GM23338 (cell line): ENCODE results near the gene GAB2. TPM values are rescaled to one million over a fixed set of nuclear protein-coding genes. Genes with fewer than 3 reads are reported as not detected.

Source experiments
- ATAC-seq: fragments of 200-7000 bp; cut with Tn5 transposase; 3 replicates; pipeline ENCODE4 v1.9.1; 2020
- DNase-seq: peaks from one replicate; pipeline ENCODE4 v3.0.0-alpha.2; 2015; ENCODE audit warnings: low spot score
- H2AFZ ChIP-seq: fragments of 200-600 bp; sonication (generic); 2 replicates; pipeline ENCODE4 v1.8.0; 2016; ENCODE audit warnings: antibody characterized with exemption, mild to moderate bottlenecking, moderate library complexity
- H3F3A ChIP-seq: fragments of 200-600 bp; sonication (generic); replicated peaks from 2 replicates; pipeline ENCODE4 v1.8.0; 2017; ENCODE audit warnings: antibody characterized with exemption, mixed run types, low read depth
- H3K27ac ChIP-seq: fragments of 200-600 bp; sonication (generic); 2 replicates; pipeline ENCODE4 v1.6.1; 2016; ENCODE audit warnings: low read depth
- H3K27me3 ChIP-seq: fragments of 200-600 bp; sonication (generic); 2 replicates; pipeline ENCODE4 v1.8.0; 2016; ENCODE audit warnings: mild to moderate bottlenecking, mixed run types, moderate library complexity; ENCODE audit not compliant: insufficient read depth
- H3K36me3 ChIP-seq: fragments of 200-600 bp; sonication (generic); 2 replicates; pipeline ENCODE4 v1.8.0; 2016; ENCODE audit warnings: mild to moderate bottlenecking; ENCODE audit not compliant: insufficient read depth
- H3K4me1 ChIP-seq: fragments of 200-600 bp; sonication (generic); 2 replicates; pipeline ENCODE4 v1.8.0; 2016; ENCODE audit warnings: mild to moderate bottlenecking, moderate library complexity; ENCODE audit not compliant: insufficient read depth
- H3K4me2 ChIP-seq: fragments of 200-600 bp; sonication (generic); 2 replicates; pipeline ENCODE4 v1.7.1; 2017; ENCODE audit warnings: mixed run types
- H3K4me3 ChIP-seq: fragments of 200-600 bp; sonication (generic); 2 replicates; pipeline ENCODE4 v1.6.1; 2016; ENCODE audit warnings: mixed run types
- H3K79me2 ChIP-seq: fragments of 200-600 bp; sonication (generic); replicated peaks from 2 replicates; pipeline ENCODE4 v1.8.0; 2017; ENCODE audit warnings: mild to moderate bottlenecking; ENCODE audit not compliant: insufficient read depth
- H3K9me2 ChIP-seq: fragments of 200-600 bp; sonication (generic); 2 replicates; pipeline ENCODE4 v1.8.0; 2017; ENCODE audit not compliant: insufficient read depth
- H4K20me1 ChIP-seq: fragments of 200-600 bp; sonication (generic); replicated peaks from 2 replicates; pipeline ENCODE4 v1.8.0; 2017; ENCODE audit warnings: mild to moderate bottlenecking; ENCODE audit not compliant: insufficient read depth
- H3K27ac Mint-ChIP-seq: 2 replicates; pipeline ENCODE4 v1.8.0; 2020; ENCODE audit warnings: inconsistent platforms, mild to moderate bottlenecking, moderate library complexity, mixed read lengths
- H3K27me3 Mint-ChIP-seq: 3 replicates; pipeline ENCODE4 v1.8.0; 2022; ENCODE audit warnings: low read depth, mild to moderate bottlenecking, moderate library complexity, mixed read lengths, inconsistent platforms; ENCODE audit not compliant: insufficient read depth, poor library complexity
- H3K36me3 Mint-ChIP-seq: 3 replicates; pipeline ENCODE4 v1.8.0; 2021; ENCODE audit warnings: low read depth, mild to moderate bottlenecking, inconsistent platforms, moderate library complexity, mixed read lengths
- H3K4me1 Mint-ChIP-seq: 3 replicates; pipeline ENCODE4 v1.8.0; 2020; ENCODE audit warnings: mild to moderate bottlenecking, inconsistent platforms, mixed read lengths
- H3K4me3 Mint-ChIP-seq: 3 replicates; pipeline ENCODE4 v1.8.0; 2021; ENCODE audit warnings: moderate library complexity, mild to moderate bottlenecking, inconsistent platforms, mixed read lengths
- H3K9me3 Mint-ChIP-seq: 3 replicates; pipeline ENCODE4 v1.8.0; 2020; ENCODE audit warnings: moderate library complexity, mild to moderate bottlenecking, inconsistent platforms, mixed read lengths
- CREB1 ChIP-seq: fragments of 250-450 bp; sonication (Bioruptor Pico); IDR thresholded peaks from 2 replicates; pipeline ENCODE4 v1.5.0; 2020; ENCODE audit warnings: low read depth, mild to moderate bottlenecking, moderate library complexity
- EZH2 ChIP-seq: fragments of 200-600 bp; sonication (generic); IDR thresholded peaks from one replicate; pipeline ENCODE4 v1.8.0; 2017; ENCODE audit warnings: antibody characterized with exemption, mild to moderate bottlenecking, low read depth; ENCODE audit not compliant: unreplicated experiment
- POLR2AphosphoS5 ChIP-seq: IDR thresholded peaks from 2 replicates; pipeline ENCODE4 v1.6.1; 2016; ENCODE audit warnings: antibody characterized with exemption, low read depth
- ZNF114 ChIP-seq: fragments of 250-450 bp; sonication (Bioruptor Pico); IDR thresholded peaks from 2 replicates; pipeline ENCODE4 v1.5.0; 2020; ENCODE audit warnings: mild to moderate bottlenecking, moderate library complexity
- ZNF331 ChIP-seq: fragments of 250-450 bp; sonication (Bioruptor Pico); IDR thresholded peaks from 2 replicates; pipeline ENCODE4 v1.5.0; 2020; ENCODE audit warnings: low read depth, mild to moderate bottlenecking, moderate library complexity
- polyA plus RNA-seq: library from polyadenylated mRNA; unstranded; fragments of >200 nt; fragmentation: Nextera tagmentation; extraction: Ambion mirVana; gene quantifications from 2 replicates; pipeline ENCODE4 v1.2.1, GENCODE V29; 2016
- total RNA-seq: library from RNA; depleted of rRNA; stranded (reverse); fragments of >200 nt; shearing (Covaris generic); gene quantifications from 2 replicates; pipeline ENCODE4 v1.2.3, GENCODE V29; 2014
- TF ChIP-seq, protein P1 (sequence below): IDR thresholded peaks from 2 replicates; pipeline ENCODE4 v1.6.1; 2016; ENCODE audit warnings: antibody characterized with exemption
- TF ChIP-seq, protein P2 (sequence below): IDR thresholded peaks from one replicate; pipeline ENCODE4 v1.6.1; 2018; ENCODE audit warnings: antibody characterized with exemption; ENCODE audit not compliant: unreplicated experiment
- TF ChIP-seq, protein P3 (sequence below): fragments of 250-450 bp; sonication (Bioruptor Pico); IDR thresholded peaks from 2 replicates; pipeline ENCODE4 v1.5.0; 2020; ENCODE audit warnings: mild to moderate bottlenecking, moderate library complexity

The GAB2 gene
- total and polyA plus RNA-seq, 2 experiments from 2014 or later: 2.0 to 10.8 TPM

DNA sequence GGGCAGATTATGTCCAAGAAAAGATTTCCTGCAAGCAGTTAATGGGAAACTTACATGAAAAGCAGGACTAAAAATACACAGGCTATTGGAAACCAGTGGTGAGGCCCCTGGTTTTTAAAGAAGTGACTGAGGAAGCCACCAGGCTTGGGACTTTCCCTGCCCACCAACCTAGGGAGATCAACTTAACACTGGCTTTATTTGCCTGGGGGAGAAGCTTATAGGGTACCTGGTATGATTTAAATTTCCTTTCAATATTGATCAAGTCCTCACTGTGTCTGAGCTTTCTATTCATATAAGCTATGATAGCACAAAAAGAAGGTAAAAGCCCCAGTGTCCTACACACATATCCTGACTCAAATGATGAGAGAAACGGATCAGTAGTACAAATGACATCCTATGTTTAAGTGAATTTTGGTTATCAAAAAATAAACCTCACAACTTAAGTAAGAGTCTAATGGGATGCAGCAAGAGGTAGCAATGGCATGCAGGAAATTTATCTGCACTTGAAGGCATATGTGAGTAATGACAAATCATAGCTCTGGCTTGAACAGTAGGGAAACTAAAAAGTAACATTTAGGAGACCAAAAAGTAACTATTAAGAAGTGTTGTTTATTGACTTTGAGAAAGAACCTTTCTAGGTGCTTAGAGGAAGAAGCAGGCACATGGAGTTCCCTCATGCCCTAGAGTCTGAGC lies 85.3 kb downstream of the GAB2 start:
- H3K4me1 ChIP-seq: no peaks in the 10 kb centered on the region
- H3K79me2 ChIP-seq: no peaks in the 10 kb centered on the region
- no peaks in the 10 kb centered on the region for H3K36me3 ChIP-seq
- no peaks in the 10 kb centered on the region for H3F3A ChIP-seq
- Mint-ChIP-seq H3K4me3 (no peak overlapping the region), H3K27me3 (no peaks in the 10 kb centered on the region), H3K9me3 (peaks cover 4% of the 10 kb centered on the region; the same call in 1 of the 3 replicates), H3K27ac (no peak overlapping the region), H3K4me1 (peaks cover 8% of the 10 kb centered on the region; the same call in 2 of the 3 replicates), H3K36me3 (peaks cover 5% of the 10 kb centered on the region; the same call in 2 of the 3 replicates)
- H3K9me2 ChIP-seq: peaks cover 2% of the 10 kb centered on the region; the same call in 1 of the 2 replicates
- no peak overlapping the region for H2AFZ ChIP-seq
- H3K27me3 ChIP-seq: no peaks in the 10 kb centered on the region
- ATAC-seq (no peak), DNase-seq (no peak)
- peaks cover 3% of the 10 kb centered on the region; the same call in 1 of the 2 replicates for H4K20me1 ChIP-seq
- no peak overlapping the region for H3K4me3 ChIP-seq
- TF ChIP-seq CREB1 (CRISPR knock-in tag): no peak
- TF ChIP-seq ZNF331: no peak
- no peak for TF ChIP-seq EZH2
- TF ChIP-seq, protein P1, sequence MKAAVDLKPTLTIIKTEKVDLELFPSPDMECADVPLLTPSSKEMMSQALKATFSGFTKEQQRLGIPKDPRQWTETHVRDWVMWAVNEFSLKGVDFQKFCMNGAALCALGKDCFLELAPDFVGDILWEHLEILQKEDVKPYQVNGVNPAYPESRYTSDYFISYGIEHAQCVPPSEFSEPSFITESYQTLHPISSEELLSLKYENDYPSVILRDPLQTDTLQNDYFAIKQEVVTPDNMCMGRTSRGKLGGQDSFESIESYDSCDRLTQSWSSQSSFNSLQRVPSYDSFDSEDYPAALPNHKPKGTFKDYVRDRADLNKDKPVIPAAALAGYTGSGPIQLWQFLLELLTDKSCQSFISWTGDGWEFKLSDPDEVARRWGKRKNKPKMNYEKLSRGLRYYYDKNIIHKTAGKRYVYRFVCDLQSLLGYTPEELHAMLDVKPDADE: no peak
- TF ChIP-seq, protein P2, sequence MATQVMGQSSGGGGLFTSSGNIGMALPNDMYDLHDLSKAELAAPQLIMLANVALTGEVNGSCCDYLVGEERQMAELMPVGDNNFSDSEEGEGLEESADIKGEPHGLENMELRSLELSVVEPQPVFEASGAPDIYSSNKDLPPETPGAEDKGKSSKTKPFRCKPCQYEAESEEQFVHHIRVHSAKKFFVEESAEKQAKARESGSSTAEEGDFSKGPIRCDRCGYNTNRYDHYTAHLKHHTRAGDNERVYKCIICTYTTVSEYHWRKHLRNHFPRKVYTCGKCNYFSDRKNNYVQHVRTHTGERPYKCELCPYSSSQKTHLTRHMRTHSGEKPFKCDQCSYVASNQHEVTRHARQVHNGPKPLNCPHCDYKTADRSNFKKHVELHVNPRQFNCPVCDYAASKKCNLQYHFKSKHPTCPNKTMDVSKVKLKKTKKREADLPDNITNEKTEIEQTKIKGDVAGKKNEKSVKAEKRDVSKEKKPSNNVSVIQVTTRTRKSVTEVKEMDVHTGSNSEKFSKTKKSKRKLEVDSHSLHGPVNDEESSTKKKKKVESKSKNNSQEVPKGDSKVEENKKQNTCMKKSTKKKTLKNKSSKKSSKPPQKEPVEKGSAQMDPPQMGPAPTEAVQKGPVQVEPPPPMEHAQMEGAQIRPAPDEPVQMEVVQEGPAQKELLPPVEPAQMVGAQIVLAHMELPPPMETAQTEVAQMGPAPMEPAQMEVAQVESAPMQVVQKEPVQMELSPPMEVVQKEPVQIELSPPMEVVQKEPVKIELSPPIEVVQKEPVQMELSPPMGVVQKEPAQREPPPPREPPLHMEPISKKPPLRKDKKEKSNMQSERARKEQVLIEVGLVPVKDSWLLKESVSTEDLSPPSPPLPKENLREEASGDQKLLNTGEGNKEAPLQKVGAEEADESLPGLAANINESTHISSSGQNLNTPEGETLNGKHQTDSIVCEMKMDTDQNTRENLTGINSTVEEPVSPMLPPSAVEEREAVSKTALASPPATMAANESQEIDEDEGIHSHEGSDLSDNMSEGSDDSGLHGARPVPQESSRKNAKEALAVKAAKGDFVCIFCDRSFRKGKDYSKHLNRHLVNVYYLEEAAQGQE: no peak
- TF ChIP-seq ZNF114 (CRISPR knock-in tag): no peak
- TF ChIP-seq POLR2AphosphoS5: no peak
- TF ChIP-seq, protein P3, sequence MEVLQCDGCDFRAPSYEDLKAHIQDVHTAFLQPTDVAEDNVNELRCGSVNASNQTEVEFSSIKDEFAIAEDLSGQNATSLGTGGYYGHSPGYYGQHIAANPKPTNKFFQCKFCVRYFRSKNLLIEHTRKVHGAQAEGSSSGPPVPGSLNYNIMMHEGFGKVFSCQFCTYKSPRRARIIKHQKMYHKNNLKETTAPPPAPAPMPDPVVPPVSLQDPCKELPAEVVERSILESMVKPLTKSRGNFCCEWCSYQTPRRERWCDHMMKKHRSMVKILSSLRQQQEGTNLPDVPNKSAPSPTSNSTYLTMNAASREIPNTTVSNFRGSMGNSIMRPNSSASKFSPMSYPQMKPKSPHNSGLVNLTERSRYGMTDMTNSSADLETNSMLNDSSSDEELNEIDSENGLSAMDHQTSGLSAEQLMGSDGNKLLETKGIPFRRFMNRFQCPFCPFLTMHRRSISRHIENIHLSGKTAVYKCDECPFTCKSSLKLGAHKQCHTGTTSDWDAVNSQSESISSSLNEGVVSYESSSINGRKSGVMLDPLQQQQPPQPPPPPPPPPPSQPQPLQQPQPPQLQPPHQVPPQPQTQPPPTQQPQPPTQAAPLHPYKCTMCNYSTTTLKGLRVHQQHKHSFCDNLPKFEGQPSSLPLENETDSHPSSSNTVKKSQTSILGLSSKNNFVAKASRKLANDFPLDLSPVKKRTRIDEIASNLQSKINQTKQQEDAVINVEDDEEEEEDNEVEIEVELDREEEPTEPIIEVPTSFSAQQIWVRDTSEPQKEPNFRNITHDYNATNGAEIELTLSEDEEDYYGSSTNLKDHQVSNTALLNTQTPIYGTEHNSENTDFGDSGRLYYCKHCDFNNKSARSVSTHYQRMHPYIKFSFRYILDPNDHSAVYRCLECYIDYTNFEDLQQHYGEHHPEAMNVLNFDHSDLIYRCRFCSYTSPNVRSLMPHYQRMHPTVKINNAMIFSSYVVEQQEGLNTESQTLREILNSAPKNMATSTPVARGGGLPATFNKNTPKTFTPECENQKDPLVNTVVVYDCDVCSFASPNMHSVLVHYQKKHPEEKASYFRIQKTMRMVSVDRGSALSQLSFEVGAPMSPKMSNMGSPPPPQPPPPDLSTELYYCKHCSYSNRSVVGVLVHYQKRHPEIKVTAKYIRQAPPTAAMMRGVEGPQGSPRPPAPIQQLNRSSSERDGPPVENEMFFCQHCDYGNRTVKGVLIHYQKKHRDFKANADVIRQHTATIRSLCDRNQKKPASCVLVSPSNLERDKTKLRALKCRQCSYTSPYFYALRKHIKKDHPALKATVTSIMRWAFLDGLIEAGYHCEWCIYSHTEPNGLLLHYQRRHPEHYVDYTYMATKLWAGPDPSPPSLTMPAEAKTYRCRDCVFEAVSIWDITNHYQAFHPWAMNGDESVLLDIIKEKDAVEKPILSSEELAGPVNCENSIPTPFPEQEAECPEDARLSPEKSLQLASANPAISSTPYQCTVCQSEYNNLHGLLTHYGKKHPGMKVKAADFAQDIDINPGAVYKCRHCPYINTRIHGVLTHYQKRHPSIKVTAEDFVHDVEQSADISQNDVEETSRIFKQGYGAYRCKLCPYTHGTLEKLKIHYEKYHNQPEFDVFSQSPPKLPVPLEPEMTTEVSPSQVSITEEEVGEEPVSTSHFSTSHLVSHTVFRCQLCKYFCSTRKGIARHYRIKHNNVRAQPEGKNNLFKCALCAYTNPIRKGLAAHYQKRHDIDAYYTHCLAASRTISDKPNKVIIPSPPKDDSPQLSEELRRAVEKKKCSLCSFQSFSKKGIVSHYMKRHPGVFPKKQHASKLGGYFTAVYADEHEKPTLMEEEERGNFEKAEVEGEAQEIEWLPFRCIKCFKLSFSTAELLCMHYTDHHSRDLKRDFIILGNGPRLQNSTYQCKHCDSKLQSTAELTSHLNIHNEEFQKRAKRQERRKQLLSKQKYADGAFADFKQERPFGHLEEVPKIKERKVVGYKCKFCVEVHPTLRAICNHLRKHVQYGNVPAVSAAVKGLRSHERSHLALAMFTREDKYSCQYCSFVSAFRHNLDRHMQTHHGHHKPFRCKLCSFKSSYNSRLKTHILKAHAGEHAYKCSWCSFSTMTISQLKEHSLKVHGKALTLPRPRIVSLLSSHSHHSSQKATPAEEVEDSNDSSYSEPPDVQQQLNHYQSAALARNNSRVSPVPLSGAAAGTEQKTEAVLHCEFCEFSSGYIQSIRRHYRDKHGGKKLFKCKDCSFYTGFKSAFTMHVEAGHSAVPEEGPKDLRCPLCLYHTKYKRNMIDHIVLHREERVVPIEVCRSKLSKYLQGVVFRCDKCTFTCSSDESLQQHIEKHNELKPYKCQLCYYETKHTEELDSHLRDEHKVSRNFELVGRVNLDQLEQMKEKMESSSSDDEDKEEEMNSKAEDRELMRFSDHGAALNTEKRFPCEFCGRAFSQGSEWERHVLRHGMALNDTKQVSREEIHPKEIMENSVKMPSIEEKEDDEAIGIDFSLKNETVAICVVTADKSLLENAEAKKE (CRISPR knock-in tag): no peak
- no peak overlapping the region for H3K4me2 ChIP-seq
- H3K27ac ChIP-seq: no peak overlapping the region
